ENCODE measurements around the gene TMEM179. TPM values are rescaled to one million over a fixed set of nuclear protein-coding genes. Genes with fewer than 3 reads are reported as not detected.

The TMEM179 gene
- total and polyA plus RNA-seq, 2 of the 8 experiments (the other 6 are each of a cell fraction or from before 2014, with no cell fraction given) = 2.9 to 4.0 TPM

- Histone ChIP-seq H3K18ac (ENCODE audit: extremely low read depth, low read length) (no peak overlapping the region), H2BK12ac (ENCODE audit: low read depth, low read length) (no peak overlapping the region), H3K23me2 (ENCODE audit: low read depth, low read length) (no peaks in the 10 kb centered on the region), H3K4me1 (replicated peaks in 1 of 4; ENCODE audit: control insufficient read depth in 3 of 4, insufficient read depth in 4 of 4, low read length in 3 of 4) (no peaks in the 10 kb centered on the region), H3K23ac (ENCODE audit: insufficient read length) (no peak overlapping the region), H4K20me1 (replicated peaks in 1 of 2; ENCODE audit: control insufficient read depth in 1 of 2, insufficient read depth in 2 of 2, low read length in 2 of 2) (no peaks in the 10 kb centered on the region), H3K9me3 (ENCODE audit: insufficient read depth in 2 of 2, low read depth in 1 of 2, low read length in 1 of 2) (no peaks in the 10 kb centered on the region), H3K79me2 (ENCODE audit: control insufficient read depth in 1 of 2, insufficient read depth in 2 of 2, low read length in 2 of 2) (no peaks in the 10 kb centered on the region), H2BK5ac (ENCODE audit: low read depth, low read length) (no peak overlapping the region), H3K4me3 (ENCODE audit: extremely low read depth in 1 of 4, insufficient read depth in 2 of 4, low read depth in 3 of 4, low read length in 4 of 4) (no peak overlapping the region), H3K36me3 (ENCODE audit: control insufficient read depth in 2 of 4, insufficient read depth in 4 of 4, low read length in 3 of 4) (no peaks in the 10 kb centered on the region), H3K4ac (replicated peaks; ENCODE audit: insufficient read length, low read depth, low read length) (no peak overlapping the region), H3K79me1 (ENCODE audit: low read depth, low read length) (no peaks in the 10 kb centered on the region), H4K5ac (ENCODE audit: insufficient read length, low read depth, low read length) (no peak overlapping the region), H3K9ac (replicated peaks in 1 of 4; ENCODE audit: extremely low read depth in 1 of 4, low read depth in 3 of 4, low read length in 3 of 4) (no peak overlapping the region), H2BK20ac (ENCODE audit: low read length) (no peak overlapping the region), H3K27ac (ENCODE audit: low read depth, low read length) (no peak overlapping the region), H2AK5ac (ENCODE audit: low read depth, low read length) (no peak overlapping the region), H4K91ac (replicated peaks; ENCODE audit: insufficient read length, low read length) (no peak overlapping the region), H3K4me2 (ENCODE audit: insufficient read depth in 1 of 2, low read depth in 2 of 2, low read length in 2 of 2) (no peak overlapping the region), H2BK15ac (ENCODE audit: low read length) (no peak overlapping the region), H2BK120ac (replicated peaks; ENCODE audit: low read depth, low read length) (no peak overlapping the region), H3K56ac (replicated peaks; ENCODE audit: insufficient read length, low read depth, low read length) (no peak overlapping the region), H2AFZ (ENCODE audit: low read length) (no peak overlapping the region), H3K27me3 (replicated peaks in 1 of 4; ENCODE audit: control insufficient read depth in 3 of 4, extremely low read depth in 1 of 4, insufficient read depth in 3 of 4, low read length in 3 of 4) (no peaks in the 10 kb centered on the region; a peak in 1 of 7 replicates), H4K8ac (ENCODE audit: extremely low read depth, insufficient read depth, low read length) (peak overlapping the region; percentile 4; the same call in 1 of the 2 replicates), H3K14ac (ENCODE audit: insufficient read length) (no peak overlapping the region)
- DNase-seq (ENCODE audit: low read depth in 1 of 2, low spot score in 2 of 2) (no peak), FAIRE-seq (no peak)
- POLR2A ChIA-PET (ENCODE audit: partially characterized antibody) = no interaction called here
- 96% methylated on average over 8 of the region's 11 CpGs; no CpG with 5 or more reads in 1 of the 2 experiments for WGBS, 2 experiments (ENCODE audit: extremely low coverage in 1 of 2, insufficient coverage in 1 of 2, insufficient read length in 1 of 2, insufficient replicate concordance in 2 of 2, low coverage in 1 of 2, low lambda C conversion rate in 2 of 2, missing lambda C conversion rate in 1 of 2)
- CTCF ChIA-PET (ENCODE audit: partially characterized antibody) = no interaction called here
- TF ChIP-seq TAF1 (IDR thresholded peaks at IDR 0.05; ENCODE audit: low read depth, low read length) (no peak), SP4 (IDR thresholded peaks at IDR 0.05; ENCODE audit: low read length) (no peak), RBBP5 (IDR thresholded peaks at IDR 0.05; ENCODE audit: borderline replicate concordance, low read depth, low read length) (no peak), JUN (IDR thresholded peaks at IDR 0.05; ENCODE audit: low read depth, low read length) (no peak), POLR2A (IDR thresholded peaks at IDR 0.05; ENCODE audit: control extremely low read depth in 1 of 2, low read depth in 2 of 2, low read length in 2 of 2) (no peak), CHD2 (IDR thresholded peaks at IDR 0.05; ENCODE audit: low read length) (no peak), BCL11A (IDR thresholded peaks at IDR 0.05; ENCODE audit: low read depth in 2 of 2, low read length in 2 of 2) (no peak), RXRA (IDR thresholded peaks at IDR 0.05; ENCODE audit: insufficient read depth, low read depth, low read length) (no peak), MAFK (IDR thresholded peaks at IDR 0.05; ENCODE audit: low read depth, low read length) (no peak), TBP (IDR thresholded peaks at IDR 0.05; ENCODE audit: low read depth, low read length) (no peak), NANOG (IDR thresholded peaks at IDR 0.05; ENCODE audit: insufficient read depth, low read depth, low read length, poor library complexity, severe bottlenecking) (no peak), GABPA (IDR thresholded peaks at IDR 0.05; ENCODE audit: borderline replicate concordance, insufficient read depth, low read length) (no peak), POLR2AphosphoS5 (IDR thresholded peaks at IDR 0.05; ENCODE audit: low read depth, low read length) (no peak), PHF8 (conservative IDR thresholded peaks at IDR 0.05; ENCODE audit: low read depth, low read length) (no peak), JUND (IDR thresholded peaks at IDR 0.05; ENCODE audit: low read length) (no peak), ZNF274 (IDR thresholded peaks at IDR 0.05; ENCODE audit: borderline replicate concordance, extremely low read depth, low read length) (no peak)
These were observed 31.6 kb upstream of the TMEM179 start for GRCh38 chr14:104636131-104636530.

Data from H1 (cell line).